GM23338 (cell line): Measurements from ENCODE around the gene KLRG1. TPM values are rescaled to one million over a fixed set of nuclear protein-coding genes. Genes with fewer than 3 reads are reported as not detected.

Source experiments
- ATAC-seq: fragments of 200-7000 bp; cut with Tn5 transposase; 3 replicates; pipeline ENCODE4 v1.9.1; 2020
- DNase-seq: peaks from one replicate; pipeline ENCODE4 v3.0.0-alpha.2; 2015; ENCODE audit warnings: low spot score
- H2AFZ ChIP-seq: fragments of 200-600 bp; sonication (generic); 2 replicates; pipeline ENCODE4 v1.8.0; 2016; ENCODE audit warnings: antibody characterized with exemption, mild to moderate bottlenecking, moderate library complexity
- H3F3A ChIP-seq: fragments of 200-600 bp; sonication (generic); replicated peaks from 2 replicates; pipeline ENCODE4 v1.8.0; 2017; ENCODE audit warnings: antibody characterized with exemption, mixed run types, low read depth
- H3K27ac ChIP-seq: fragments of 200-600 bp; sonication (generic); 2 replicates; pipeline ENCODE4 v1.6.1; 2016; ENCODE audit warnings: low read depth
- H3K27me3 ChIP-seq: fragments of 200-600 bp; sonication (generic); 2 replicates; pipeline ENCODE4 v1.8.0; 2016; ENCODE audit warnings: mild to moderate bottlenecking, mixed run types, moderate library complexity; ENCODE audit not compliant: insufficient read depth
- H3K36me3 ChIP-seq: fragments of 200-600 bp; sonication (generic); 2 replicates; pipeline ENCODE4 v1.8.0; 2016; ENCODE audit warnings: mild to moderate bottlenecking; ENCODE audit not compliant: insufficient read depth
- H3K4me1 ChIP-seq: fragments of 200-600 bp; sonication (generic); 2 replicates; pipeline ENCODE4 v1.8.0; 2016; ENCODE audit warnings: mild to moderate bottlenecking, moderate library complexity; ENCODE audit not compliant: insufficient read depth
- H3K4me2 ChIP-seq: fragments of 200-600 bp; sonication (generic); 2 replicates; pipeline ENCODE4 v1.7.1; 2017; ENCODE audit warnings: mixed run types
- H3K4me3 ChIP-seq: fragments of 200-600 bp; sonication (generic); 2 replicates; pipeline ENCODE4 v1.6.1; 2016; ENCODE audit warnings: mixed run types
- H3K79me2 ChIP-seq: fragments of 200-600 bp; sonication (generic); replicated peaks from 2 replicates; pipeline ENCODE4 v1.8.0; 2017; ENCODE audit warnings: mild to moderate bottlenecking; ENCODE audit not compliant: insufficient read depth
- H3K9me2 ChIP-seq: fragments of 200-600 bp; sonication (generic); 2 replicates; pipeline ENCODE4 v1.8.0; 2017; ENCODE audit not compliant: insufficient read depth
- H4K20me1 ChIP-seq: fragments of 200-600 bp; sonication (generic); replicated peaks from 2 replicates; pipeline ENCODE4 v1.8.0; 2017; ENCODE audit warnings: mild to moderate bottlenecking; ENCODE audit not compliant: insufficient read depth
- H3K27ac Mint-ChIP-seq: 2 replicates; pipeline ENCODE4 v1.8.0; 2020; ENCODE audit warnings: inconsistent platforms, mild to moderate bottlenecking, moderate library complexity, mixed read lengths
- H3K27me3 Mint-ChIP-seq: 3 replicates; pipeline ENCODE4 v1.8.0; 2022; ENCODE audit warnings: low read depth, mild to moderate bottlenecking, moderate library complexity, mixed read lengths, inconsistent platforms; ENCODE audit not compliant: insufficient read depth, poor library complexity
- H3K36me3 Mint-ChIP-seq: 3 replicates; pipeline ENCODE4 v1.8.0; 2021; ENCODE audit warnings: low read depth, mild to moderate bottlenecking, inconsistent platforms, moderate library complexity, mixed read lengths
- H3K4me1 Mint-ChIP-seq: 3 replicates; pipeline ENCODE4 v1.8.0; 2020; ENCODE audit warnings: mild to moderate bottlenecking, inconsistent platforms, mixed read lengths
- H3K4me3 Mint-ChIP-seq: 3 replicates; pipeline ENCODE4 v1.8.0; 2021; ENCODE audit warnings: moderate library complexity, mild to moderate bottlenecking, inconsistent platforms, mixed read lengths
- H3K9me3 Mint-ChIP-seq: 3 replicates; pipeline ENCODE4 v1.8.0; 2020; ENCODE audit warnings: moderate library complexity, mild to moderate bottlenecking, inconsistent platforms, mixed read lengths
- EZH2phosphoT487 ChIP-seq: fragments of 200-600 bp; sonication (generic); IDR thresholded peaks from one replicate; pipeline ENCODE4 v1.8.1; 2018; ENCODE audit warnings: antibody characterized with exemption; ENCODE audit not compliant: unreplicated experiment
- JUNB ChIP-seq: IDR thresholded peaks from one replicate; pipeline ENCODE4 v1.6.1; 2016; ENCODE audit warnings: antibody characterized with exemption; ENCODE audit not compliant: unreplicated experiment
- POLR2AphosphoS5 ChIP-seq: IDR thresholded peaks from 2 replicates; pipeline ENCODE4 v1.6.1; 2016; ENCODE audit warnings: antibody characterized with exemption, low read depth
- STAT1 ChIP-seq: IDR thresholded peaks from one replicate; pipeline ENCODE4 v1.6.1; 2016; ENCODE audit warnings: antibody characterized with exemption; ENCODE audit not compliant: unreplicated experiment
- ZNF114 ChIP-seq: fragments of 250-450 bp; sonication (Bioruptor Pico); IDR thresholded peaks from 2 replicates; pipeline ENCODE4 v1.5.0; 2020; ENCODE audit warnings: mild to moderate bottlenecking, moderate library complexity
- polyA plus RNA-seq: library from polyadenylated mRNA; unstranded; fragments of >200 nt; fragmentation: Nextera tagmentation; extraction: Ambion mirVana; gene quantifications from 2 replicates; pipeline ENCODE4 v1.2.1, GENCODE V29; 2016
- total RNA-seq: library from RNA; depleted of rRNA; stranded (reverse); fragments of >200 nt; shearing (Covaris generic); gene quantifications from 2 replicates; pipeline ENCODE4 v1.2.3, GENCODE V29; 2014
- TF ChIP-seq, protein P1 (sequence below): IDR thresholded peaks from one replicate; pipeline ENCODE4 v1.6.1; 2018; ENCODE audit warnings: antibody characterized with exemption; ENCODE audit not compliant: unreplicated experiment
- TF ChIP-seq, protein P2 (sequence below): IDR thresholded peaks from 2 replicates; pipeline ENCODE4 v1.6.1; 2016; ENCODE audit warnings: antibody characterized with exemption

The KLRG1 gene
- total and polyA plus RNA-seq, 2 experiments from 2014 or later = 5.1 to 7.9 TPM

DNA sequence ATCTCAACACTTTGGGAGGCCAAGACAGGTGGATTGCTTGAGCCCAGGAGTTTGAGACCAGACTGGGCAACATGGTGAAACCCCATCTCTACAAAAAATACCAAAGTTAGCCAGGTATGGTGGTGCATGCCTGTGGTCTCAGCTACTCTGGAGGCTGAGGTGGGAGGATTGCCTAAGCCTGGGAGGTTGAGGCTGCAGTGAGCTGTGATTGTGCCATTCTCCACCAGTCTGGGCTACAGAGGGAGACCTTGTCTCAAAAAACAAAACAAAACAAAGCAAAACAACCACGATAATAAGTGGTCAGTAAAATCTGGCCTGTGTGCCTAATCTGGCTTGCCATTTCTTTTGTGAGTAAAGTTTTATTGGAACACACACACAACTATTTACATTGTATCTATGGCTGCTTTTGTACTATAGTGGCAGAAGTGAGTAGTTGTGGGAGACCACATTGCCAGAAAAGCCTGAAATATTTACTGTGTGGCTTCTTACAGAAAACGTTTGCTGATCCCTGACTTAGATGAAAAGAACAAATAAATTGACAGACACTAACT lies 19.4 kb upstream of the KLRG1 start:
- no peak for TF ChIP-seq EZH2phosphoT487
- TF ChIP-seq JUNB = no peak
- TF ChIP-seq ZNF114 (CRISPR knock-in tag) = no peak
- Histone ChIP-seq H4K20me1 (no peaks in the 10 kb centered on the region), H3K79me2 (no peaks in the 10 kb centered on the region), H3K9me2 (no peaks in the 10 kb centered on the region), H3K36me3 (no peaks in the 10 kb centered on the region), H3K27ac (no peak overlapping the region), H3K27me3 (no peaks in the 10 kb centered on the region), H2AFZ (no peak overlapping the region), H3F3A (no peaks in the 10 kb centered on the region), H3K4me2 (no peak overlapping the region), H3K4me3 (no peak overlapping the region), H3K4me1 (no peaks in the 10 kb centered on the region)
- no peak overlapping the region for H3K27ac Mint-ChIP-seq
- DNase-seq (no peak), ATAC-seq (no peak)
- H3K36me3 Mint-ChIP-seq = peaks cover 18% of the 10 kb centered on the region; the same call in 2 of the 3 replicates
- peaks cover 22% of the 10 kb centered on the region for H3K9me3 Mint-ChIP-seq
- H3K4me3 Mint-ChIP-seq = no peak overlapping the region
- H3K27me3 Mint-ChIP-seq = peaks cover 4% of the 10 kb centered on the region
- no peaks in the 10 kb centered on the region for H3K4me1 Mint-ChIP-seq

DNA sequence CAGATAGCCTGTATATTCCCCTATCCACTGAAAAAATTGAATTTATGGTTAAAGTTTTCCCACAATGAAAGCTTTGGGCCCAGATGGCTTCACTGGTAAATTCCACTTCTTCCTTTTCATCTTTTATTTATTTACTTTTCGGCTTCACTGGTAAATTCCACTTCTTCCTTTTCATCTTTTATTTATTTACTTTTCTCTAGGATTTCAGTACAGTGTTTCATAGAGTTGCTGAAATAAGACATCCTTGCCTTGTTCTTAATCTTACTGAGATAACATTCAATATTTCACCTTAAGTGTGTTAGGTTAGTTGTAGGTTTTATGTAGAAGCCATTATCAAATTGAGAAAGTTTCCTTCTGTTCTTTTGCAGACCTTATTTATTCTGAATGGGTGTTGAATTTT lies 18.9 kb upstream of the KLRG1 start:
- Histone ChIP-seq H3K79me2 (no peaks in the 10 kb centered on the region), H2AFZ (no peak overlapping the region), H3K9me2 (no peaks in the 10 kb centered on the region), H3K4me1 (no peaks in the 10 kb centered on the region), H3K27ac (no peak overlapping the region), H3K36me3 (no peaks in the 10 kb centered on the region), H3K4me2 (no peak overlapping the region), H3F3A (no peaks in the 10 kb centered on the region), H4K20me1 (no peaks in the 10 kb centered on the region), H3K27me3 (no peaks in the 10 kb centered on the region), H3K4me3 (no peak overlapping the region)
- H3K4me3 Mint-ChIP-seq = no peak overlapping the region
- H3K36me3 Mint-ChIP-seq = peaks cover 15% of the 10 kb centered on the region; the same call in 2 of the 3 replicates
- peaks cover 22% of the 10 kb centered on the region for H3K9me3 Mint-ChIP-seq
- TF ChIP-seq, protein P1, sequence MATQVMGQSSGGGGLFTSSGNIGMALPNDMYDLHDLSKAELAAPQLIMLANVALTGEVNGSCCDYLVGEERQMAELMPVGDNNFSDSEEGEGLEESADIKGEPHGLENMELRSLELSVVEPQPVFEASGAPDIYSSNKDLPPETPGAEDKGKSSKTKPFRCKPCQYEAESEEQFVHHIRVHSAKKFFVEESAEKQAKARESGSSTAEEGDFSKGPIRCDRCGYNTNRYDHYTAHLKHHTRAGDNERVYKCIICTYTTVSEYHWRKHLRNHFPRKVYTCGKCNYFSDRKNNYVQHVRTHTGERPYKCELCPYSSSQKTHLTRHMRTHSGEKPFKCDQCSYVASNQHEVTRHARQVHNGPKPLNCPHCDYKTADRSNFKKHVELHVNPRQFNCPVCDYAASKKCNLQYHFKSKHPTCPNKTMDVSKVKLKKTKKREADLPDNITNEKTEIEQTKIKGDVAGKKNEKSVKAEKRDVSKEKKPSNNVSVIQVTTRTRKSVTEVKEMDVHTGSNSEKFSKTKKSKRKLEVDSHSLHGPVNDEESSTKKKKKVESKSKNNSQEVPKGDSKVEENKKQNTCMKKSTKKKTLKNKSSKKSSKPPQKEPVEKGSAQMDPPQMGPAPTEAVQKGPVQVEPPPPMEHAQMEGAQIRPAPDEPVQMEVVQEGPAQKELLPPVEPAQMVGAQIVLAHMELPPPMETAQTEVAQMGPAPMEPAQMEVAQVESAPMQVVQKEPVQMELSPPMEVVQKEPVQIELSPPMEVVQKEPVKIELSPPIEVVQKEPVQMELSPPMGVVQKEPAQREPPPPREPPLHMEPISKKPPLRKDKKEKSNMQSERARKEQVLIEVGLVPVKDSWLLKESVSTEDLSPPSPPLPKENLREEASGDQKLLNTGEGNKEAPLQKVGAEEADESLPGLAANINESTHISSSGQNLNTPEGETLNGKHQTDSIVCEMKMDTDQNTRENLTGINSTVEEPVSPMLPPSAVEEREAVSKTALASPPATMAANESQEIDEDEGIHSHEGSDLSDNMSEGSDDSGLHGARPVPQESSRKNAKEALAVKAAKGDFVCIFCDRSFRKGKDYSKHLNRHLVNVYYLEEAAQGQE = no peak
- TF ChIP-seq EZH2phosphoT487 = no peak
- H3K4me1 Mint-ChIP-seq = no peaks in the 10 kb centered on the region
- DNase-seq (no peak), ATAC-seq (no peak)
- H3K27me3 Mint-ChIP-seq = peaks cover 4% of the 10 kb centered on the region
- no peak overlapping the region for H3K27ac Mint-ChIP-seq

DNA sequence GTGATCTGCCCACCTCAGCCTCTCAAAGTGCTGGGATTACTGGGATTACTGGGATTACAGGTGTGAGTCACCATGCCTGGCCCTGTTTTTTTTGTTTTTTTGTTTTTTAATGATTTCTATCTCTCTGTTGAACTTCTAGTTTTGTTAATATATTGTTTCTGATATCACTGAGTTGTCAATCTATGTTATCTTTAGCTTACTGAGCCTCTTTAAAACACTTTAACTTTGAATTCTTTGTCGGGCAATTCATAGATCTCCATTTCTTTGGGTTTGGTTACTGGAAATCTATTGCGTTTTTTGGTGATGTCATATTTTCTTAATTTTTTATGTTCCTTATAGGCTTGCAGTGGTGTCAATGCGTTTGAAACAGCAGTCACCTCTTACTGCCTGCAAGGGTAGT lies 9.2 kb upstream of the KLRG1 start:
- no peak for DNase-seq
- no peaks in the 10 kb centered on the region for H3K79me2 ChIP-seq
- H3K4me1 ChIP-seq = no peaks in the 10 kb centered on the region
- H3K4me3 ChIP-seq = no peak overlapping the region
- H3K4me1 Mint-ChIP-seq = no peaks in the 10 kb centered on the region; the same call in 2 of the 3 replicates
- no peaks in the 10 kb centered on the region for H3F3A ChIP-seq
- H3K4me2 ChIP-seq = no peak overlapping the region
- no peak overlapping the region for H3K27ac Mint-ChIP-seq
- H3K9me3 Mint-ChIP-seq = no peaks in the 10 kb centered on the region; the same call in 2 of the 3 replicates
- H4K20me1 ChIP-seq = no peaks in the 10 kb centered on the region
- no peak overlapping the region for H2AFZ ChIP-seq
- H3K27ac ChIP-seq = no peak overlapping the region
- H3K9me2 ChIP-seq = no peaks in the 10 kb centered on the region
- H3K27me3 Mint-ChIP-seq = peaks cover 3% of the 10 kb centered on the region
- H3K4me3 Mint-ChIP-seq = no peak overlapping the region
- no peak for ATAC-seq
- H3K36me3 ChIP-seq = no peaks in the 10 kb centered on the region
- no peaks in the 10 kb centered on the region; the same call in 2 of the 3 replicates for H3K36me3 Mint-ChIP-seq
- no peaks in the 10 kb centered on the region for H3K27me3 ChIP-seq
- TF ChIP-seq, protein P1 = no peak
- TF ChIP-seq POLR2AphosphoS5 (no peak), STAT1 (no peak), JUNB (no peak)
- TF ChIP-seq, protein P2, sequence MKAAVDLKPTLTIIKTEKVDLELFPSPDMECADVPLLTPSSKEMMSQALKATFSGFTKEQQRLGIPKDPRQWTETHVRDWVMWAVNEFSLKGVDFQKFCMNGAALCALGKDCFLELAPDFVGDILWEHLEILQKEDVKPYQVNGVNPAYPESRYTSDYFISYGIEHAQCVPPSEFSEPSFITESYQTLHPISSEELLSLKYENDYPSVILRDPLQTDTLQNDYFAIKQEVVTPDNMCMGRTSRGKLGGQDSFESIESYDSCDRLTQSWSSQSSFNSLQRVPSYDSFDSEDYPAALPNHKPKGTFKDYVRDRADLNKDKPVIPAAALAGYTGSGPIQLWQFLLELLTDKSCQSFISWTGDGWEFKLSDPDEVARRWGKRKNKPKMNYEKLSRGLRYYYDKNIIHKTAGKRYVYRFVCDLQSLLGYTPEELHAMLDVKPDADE = no peak
